MCF 10A (cell line): ENCODE data around the gene FAAP100. TPM values are rescaled to one million over a fixed set of nuclear protein-coding genes. Genes with fewer than 3 reads are reported as not detected.

Experiments
- BruUV-seq: library from RNA; stranded (reverse); fragments of 400-500 nt; replicated peaks from 2 replicates; lab custom pipeline; 2021; lab: Mats Ljungman, UMichigan
- CTCF ChIA-PET: fragments of 300-600 bp; sonication (Branson Sonifier 250); formaldehyde crosslinking; extraction: SDS; loops from one replicate; lab custom pipeline; 2021; ENCODE audit warnings: antibody characterized with exemption, inconsistent platforms; lab: Yijun Ruan, JAX
- POLR2A ChIA-PET: fragments of 300-600, 350-650 bp; sonication (Branson Sonifier 250); formaldehyde crosslinking; extraction: SDS; loops from one replicate; lab custom pipeline; 2020; ENCODE audit warnings: antibody characterized with exemption, inconsistent platforms; lab: Yijun Ruan, JAX
- DNase-seq: peaks from one replicate; pipeline ENCODE4 v3.0.0-alpha.2; 2018; ENCODE audit not compliant: unreplicated experiment
- H3K27ac Mint-ChIP-seq: one replicate; pipeline ENCODE4 v1.8.0; 2022; ENCODE audit warnings: mild to moderate bottlenecking, low read depth, mixed read lengths; ENCODE audit not compliant: unreplicated experiment
- H3K27me3 Mint-ChIP-seq: one replicate; pipeline ENCODE4 v1.8.0; 2022; ENCODE audit warnings: mixed read lengths; ENCODE audit not compliant: insufficient read depth, unreplicated experiment
- H3K36me3 Mint-ChIP-seq: one replicate; pipeline ENCODE4 v1.8.0; 2022; ENCODE audit warnings: mild to moderate bottlenecking, moderate library complexity, mixed read lengths; ENCODE audit not compliant: insufficient read depth, unreplicated experiment
- H3K4me1 Mint-ChIP-seq: one replicate; pipeline ENCODE4 v1.8.0; 2022; ENCODE audit warnings: mixed read lengths; ENCODE audit not compliant: insufficient read depth, unreplicated experiment
- H3K4me3 Mint-ChIP-seq: one replicate; pipeline ENCODE4 v1.8.0; 2022; ENCODE audit warnings: mild to moderate bottlenecking, moderate library complexity, mixed read lengths; ENCODE audit not compliant: unreplicated experiment
- H3K9me3 Mint-ChIP-seq: one replicate; pipeline ENCODE4 v1.8.0; 2022; ENCODE audit warnings: mixed read lengths; ENCODE audit not compliant: unreplicated experiment
- intact Hi-C: fragments of 100-400 bp; cut with micrococcal nuclease; formaldehyde crosslinking; loops from 2 replicates; pipeline ENCODE4 v1.14.1; 2022
- total RNA-seq: library from RNA; stranded (reverse); gene quantifications from 2 replicates; pipeline ENCODE4 v1.2.3, GENCODE V29; 2022
- TF ChIP-seq, protein P1 (sequence below): fragments of 200-600 bp; IDR thresholded peaks from one replicate; pipeline ENCODE4 v1.8.0; 2022; ENCODE audit warnings: antibody characterized with exemption, mild to moderate bottlenecking; ENCODE audit not compliant: unreplicated experiment

Gene FAAP100
- total RNA-seq, 1 experiment from 2014 or later = 32.5 TPM

DNA sequence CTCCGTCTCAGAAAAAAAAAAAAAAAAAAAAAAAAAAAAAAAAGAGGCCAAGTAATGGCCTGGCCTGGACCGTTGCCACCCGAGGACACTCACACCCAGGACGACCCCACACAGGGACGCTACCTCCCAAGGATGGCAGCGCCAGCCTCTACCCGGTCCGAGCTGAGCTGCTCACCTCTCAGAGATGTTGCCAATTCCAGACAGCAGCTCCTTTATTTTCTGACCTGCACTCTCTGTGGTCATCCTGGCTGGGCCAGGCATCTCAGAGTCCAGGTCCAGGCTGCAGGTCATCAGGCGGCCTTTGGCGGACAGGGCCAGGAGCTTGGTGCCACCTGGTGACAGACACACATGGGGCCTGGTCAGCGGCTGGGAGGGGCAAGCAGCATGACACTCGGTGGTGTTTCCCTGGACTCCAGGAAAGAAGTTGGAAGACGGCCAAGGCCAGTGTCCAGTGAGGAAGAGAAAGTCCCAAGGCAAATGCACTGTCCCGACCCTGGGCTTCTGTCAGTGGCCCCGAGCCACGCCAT is 3.1 kb downstream of the FAAP100 start:
- Mint-ChIP-seq H3K27ac (no peak overlapping the region), H3K4me1 (peaks cover 6% of the 10 kb centered on the region), H3K27me3 (no peaks in the 10 kb centered on the region), H3K36me3 (peaks cover 33% of the 10 kb centered on the region), H3K9me3 (no peaks in the 10 kb centered on the region), H3K4me3 (no peak overlapping the region)
- intact Hi-C loops = no loop called here
- CTCF ChIA-PET = interaction anchor here (0.6 to 1.2 kb wide), 2 partner anchors 52 to 87 kb away, joined by 3 to 4 read pairs; no protein-coding TSS in a partner anchor
- TF ChIP-seq, protein P1, sequence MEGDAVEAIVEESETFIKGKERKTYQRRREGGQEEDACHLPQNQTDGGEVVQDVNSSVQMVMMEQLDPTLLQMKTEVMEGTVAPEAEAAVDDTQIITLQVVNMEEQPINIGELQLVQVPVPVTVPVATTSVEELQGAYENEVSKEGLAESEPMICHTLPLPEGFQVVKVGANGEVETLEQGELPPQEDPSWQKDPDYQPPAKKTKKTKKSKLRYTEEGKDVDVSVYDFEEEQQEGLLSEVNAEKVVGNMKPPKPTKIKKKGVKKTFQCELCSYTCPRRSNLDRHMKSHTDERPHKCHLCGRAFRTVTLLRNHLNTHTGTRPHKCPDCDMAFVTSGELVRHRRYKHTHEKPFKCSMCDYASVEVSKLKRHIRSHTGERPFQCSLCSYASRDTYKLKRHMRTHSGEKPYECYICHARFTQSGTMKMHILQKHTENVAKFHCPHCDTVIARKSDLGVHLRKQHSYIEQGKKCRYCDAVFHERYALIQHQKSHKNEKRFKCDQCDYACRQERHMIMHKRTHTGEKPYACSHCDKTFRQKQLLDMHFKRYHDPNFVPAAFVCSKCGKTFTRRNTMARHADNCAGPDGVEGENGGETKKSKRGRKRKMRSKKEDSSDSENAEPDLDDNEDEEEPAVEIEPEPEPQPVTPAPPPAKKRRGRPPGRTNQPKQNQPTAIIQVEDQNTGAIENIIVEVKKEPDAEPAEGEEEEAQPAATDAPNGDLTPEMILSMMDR = no peak
- POLR2A ChIA-PET = no interaction called here
- DNase-seq = no peak
- BruUV-seq = no TSS peak

DNA sequence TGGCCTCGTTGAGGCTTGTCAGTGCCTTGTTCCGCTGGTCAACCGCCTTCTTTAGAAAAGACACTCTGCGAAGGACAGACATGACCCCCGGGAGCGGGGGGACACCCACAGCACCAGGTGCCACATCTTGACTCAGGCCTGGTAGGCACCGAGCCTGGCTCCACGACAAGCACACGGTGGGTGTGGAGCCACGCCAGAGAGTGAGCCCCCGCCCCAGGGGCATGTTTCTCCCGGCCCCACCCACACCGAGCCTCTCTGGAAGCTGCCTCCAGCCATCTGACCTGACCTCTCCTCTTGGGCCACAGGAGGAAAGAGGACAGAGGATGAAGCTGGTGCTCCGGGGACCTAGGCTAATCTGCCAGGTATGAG is 4.6 kb downstream of the FAAP100 start:
- H3K36me3 Mint-ChIP-seq = peaks cover 30% of the 10 kb centered on the region

GRCh38 chr17:81546906-81547613 is 5.1 kb downstream of the FAAP100 start:
- H3K27me3 Mint-ChIP-seq = no peaks in the 10 kb centered on the region
- no peak overlapping the region for H3K4me3 Mint-ChIP-seq
- no peak for DNase-seq
- POLR2A ChIA-PET = interaction anchor here (1.1 kb wide), 1 partner anchor 13 kb away, joined by 3 read pairs; no protein-coding TSS in a partner anchor
- no peak overlapping the region for H3K27ac Mint-ChIP-seq
- peaks cover 6% of the 10 kb centered on the region for H3K4me1 Mint-ChIP-seq
- no TSS peak for BruUV-seq
- peaks cover 34% of the 10 kb centered on the region for H3K36me3 Mint-ChIP-seq
- CTCF ChIA-PET = interaction anchor here (0.7 to 1.1 kb wide), 2 partner anchors 38 to 94 kb away, joined by 3 read pairs; no protein-coding TSS in a partner anchor
- TF ChIP-seq, protein P1 = no peak
- intact Hi-C loops = no loop called here
- no peaks in the 10 kb centered on the region for H3K9me3 Mint-ChIP-seq

More for the DNA sequence above, 4.6 kb downstream of the FAAP100 start:
- H3K27me3 Mint-ChIP-seq = no peaks in the 10 kb centered on the region
- no peak for DNase-seq
- H3K4me1 Mint-ChIP-seq = peaks cover 6% of the 10 kb centered on the region
- TF ChIP-seq, protein P1 = no peak
- no peaks in the 10 kb centered on the region for H3K9me3 Mint-ChIP-seq
- H3K4me3 Mint-ChIP-seq = no peak overlapping the region
- intact Hi-C loops = no loop called here
- no peak overlapping the region for H3K27ac Mint-ChIP-seq
- BruUV-seq = no TSS peak
- POLR2A ChIA-PET = interaction anchor here (1.1 kb wide), 1 partner anchor 14 kb away, joined by 3 read pairs; no protein-coding TSS in a partner anchor
- CTCF ChIA-PET = interaction anchor here (1.1 kb wide), 1 partner anchor 39 kb away, joined by 3 read pairs; no protein-coding TSS in a partner anchor

- TF ChIP-seq, protein P1 = no peak
- CTCF ChIA-PET = interaction anchor here (0.6 to 0.7 kb wide), 2 partner anchors 22 to 291 kb away, joined by 3 to 4 read pairs; no protein-coding TSS in a partner anchor
These were observed 6.8 kb downstream of the FAAP100 start for GRCh38 chr17:81545160-81545949.

More at GRCh38 chr17:81545160-81545949, 6.8 kb downstream of the FAAP100 start:
- intact Hi-C loops = no loop called here
- Mint-ChIP-seq H3K27me3 (no peaks in the 10 kb centered on the region), H3K36me3 (peaks cover 30% of the 10 kb centered on the region), H3K4me1 (no peaks in the 10 kb centered on the region), H3K9me3 (no peaks in the 10 kb centered on the region), H3K4me3 (no peak overlapping the region), H3K27ac (no peak overlapping the region)
- DNase-seq = no peak
- POLR2A ChIA-PET = no interaction called here
- no TSS peak for BruUV-seq
